ENCODE measurements around the gene SH3RF3.

- TF ChIP-seq CTCF (IDR thresholded peaks at IDR 0.05) (no peak), POLR2A (IDR thresholded peaks at IDR 0.05) (no peak), POLR2AphosphoS5 (IDR thresholded peaks at IDR 0.05) (no peak)
These were observed 78.2 kb downstream of the SH3RF3 start for GRCh38 chr2:109207176-109207575.

Data from breast epithelium (tissue), 3 donors.